Measurements from ENCODE around the gene ALS2CL.

Gene ALS2CL

DNA sequence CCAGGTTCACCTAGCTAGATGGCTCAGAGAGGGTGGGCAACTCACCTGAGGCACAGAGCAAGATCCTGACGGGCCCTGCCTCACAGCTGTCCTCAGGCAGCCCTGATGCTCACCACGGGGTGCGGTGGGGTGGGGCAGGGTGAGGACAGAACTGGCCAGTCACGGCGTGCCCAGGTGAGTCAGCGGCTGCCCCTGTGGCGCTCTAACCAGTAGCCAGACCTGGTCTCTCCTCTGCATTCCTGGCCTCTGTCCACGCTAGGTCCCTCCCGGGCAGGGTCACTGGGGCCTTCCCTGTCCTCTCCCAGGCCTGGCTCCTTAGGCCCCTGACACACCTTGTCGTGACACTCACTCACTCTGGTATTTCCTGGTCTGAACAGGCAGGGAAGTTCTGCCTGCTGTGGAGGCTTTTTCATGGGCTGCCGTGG lies 901 bp downstream of the ALS2CL start:
- DNase-seq (ENCODE audit: extremely low spot score), result no peak
- ChIA-PET CTCF (no interaction called here), POLR2A (no interaction called here)
- TF ChIP-seq, protein P1, sequence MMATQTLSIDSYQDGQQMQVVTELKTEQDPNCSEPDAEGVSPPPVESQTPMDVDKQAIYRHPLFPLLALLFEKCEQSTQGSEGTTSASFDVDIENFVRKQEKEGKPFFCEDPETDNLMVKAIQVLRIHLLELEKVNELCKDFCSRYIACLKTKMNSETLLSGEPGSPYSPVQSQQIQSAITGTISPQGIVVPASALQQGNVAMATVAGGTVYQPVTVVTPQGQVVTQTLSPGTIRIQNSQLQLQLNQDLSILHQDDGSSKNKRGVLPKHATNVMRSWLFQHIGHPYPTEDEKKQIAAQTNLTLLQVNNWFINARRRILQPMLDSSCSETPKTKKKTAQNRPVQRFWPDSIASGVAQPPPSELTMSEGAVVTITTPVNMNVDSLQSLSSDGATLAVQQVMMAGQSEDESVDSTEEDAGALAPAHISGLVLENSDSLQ (IDR thresholded peaks at IDR 0.05), result no peak
- TF ChIP-seq SUZ12 (IDR thresholded peaks at IDR 0.05), result no peak
- TF ChIP-seq NFRKB (IDR thresholded peaks at IDR 0.05), result no peak
- TF ChIP-seq ZNF384 (IDR thresholded peaks at IDR 0.05), result no peak

DNA sequence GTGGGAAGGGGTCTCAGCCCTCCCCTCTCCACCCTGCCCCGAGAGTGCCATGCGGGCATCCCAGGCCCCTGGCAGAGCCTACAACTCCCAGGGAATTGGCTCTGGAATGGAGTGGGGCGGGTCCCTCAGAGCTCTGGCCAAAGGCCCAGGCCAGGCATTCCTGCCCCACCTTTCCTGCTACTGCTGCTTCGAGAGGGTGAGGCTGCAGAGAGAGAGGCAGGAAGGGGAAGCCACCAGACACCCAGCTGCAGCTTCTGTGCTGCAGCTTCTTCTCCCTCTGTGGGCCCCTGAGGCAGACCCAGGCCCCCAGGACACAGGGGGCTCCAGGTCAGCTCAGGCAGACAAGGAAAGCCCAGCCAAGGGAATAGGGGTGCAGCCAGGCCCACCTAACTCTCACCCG lies 2.7 kb downstream of the ALS2CL start:
- ChIA-PET POLR2A (no interaction called here), CTCF (no interaction called here)
- TF ChIP-seq FOXK2 (IDR thresholded peaks at IDR 0.05) (no peak), HDGF (IDR thresholded peaks at IDR 0.05; ENCODE audit: borderline replicate concordance) (no peak), FOXM1 (IDR thresholded peaks at IDR 0.05; ENCODE audit: borderline replicate concordance) (no peak), CTBP1 (IDR thresholded peaks at IDR 0.05; ENCODE audit: borderline replicate concordance) (no peak), ARNT (IDR thresholded peaks at IDR 0.05) (no peak), BHLHE40 (IDR thresholded peaks at IDR 0.05; ENCODE audit: borderline replicate concordance) (no peak), SP1 (IDR thresholded peaks at IDR 0.05) (no peak), TARDBP (IDR thresholded peaks at IDR 0.05) (no peak), SUZ12 (IDR thresholded peaks at IDR 0.05) (no peak), NFRKB (IDR thresholded peaks at IDR 0.05) (no peak), L3MBTL2 (conservative IDR thresholded peaks at IDR 0.05) (no peak), LEF1 (IDR thresholded peaks at IDR 0.05; ENCODE audit: borderline replicate concordance) (no peak)
- no peak for DNase-seq (ENCODE audit: extremely low spot score)

DNA sequence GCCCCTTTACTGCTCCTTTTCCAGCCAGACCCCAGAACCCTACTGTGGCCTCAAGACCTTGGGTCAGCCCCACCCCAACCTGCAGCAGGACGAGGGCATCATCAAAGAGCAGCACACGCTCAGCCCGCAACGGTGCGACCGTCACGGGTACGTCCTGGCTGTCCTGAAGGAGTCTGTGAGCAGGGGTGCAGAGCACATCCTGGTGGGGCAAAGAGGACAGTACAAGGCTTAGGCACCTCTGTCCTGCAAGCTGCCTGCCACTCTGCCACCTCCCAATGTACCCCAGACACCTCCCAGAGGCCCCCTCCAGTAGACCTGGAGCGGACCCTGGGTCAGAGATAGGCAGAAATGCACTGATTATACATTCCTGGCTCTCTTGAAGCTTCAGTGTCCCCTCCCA lies 8.0 kb downstream of the ALS2CL start:
- no peak for DNase-seq (ENCODE audit: extremely low spot score)
- CTCF ChIA-PET, result no interaction called here
- no peak for TF ChIP-seq CTBP1 (IDR thresholded peaks at IDR 0.05; ENCODE audit: borderline replicate concordance)
- POLR2A ChIA-PET, result no interaction called here

DNA sequence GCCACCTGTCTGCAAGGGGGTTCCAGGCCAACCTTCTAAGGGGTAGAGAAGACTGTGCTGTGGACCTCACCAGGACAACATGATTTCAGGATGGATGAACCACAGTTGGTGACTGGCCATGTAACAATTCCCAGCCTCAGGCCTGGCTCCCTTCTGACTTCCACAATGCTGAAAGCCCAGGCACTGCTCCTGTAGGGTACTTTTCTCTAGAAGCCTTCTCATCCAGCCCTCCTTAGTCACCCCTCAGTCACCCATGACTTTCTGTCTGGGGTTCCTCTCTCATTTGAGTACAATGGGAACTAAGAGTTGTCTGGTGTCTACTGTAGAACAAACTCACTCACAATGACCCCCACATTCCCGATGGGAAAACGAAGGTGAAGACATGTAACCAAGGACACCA lies 8.6 kb downstream of the ALS2CL start:
- ChIA-PET POLR2A (no interaction called here), CTCF (interaction anchor here (0.6 to 0.9 kb wide), 2 partner anchors 9 to 202 kb away, joined by 3 to 4 read pairs; partner anchors contain the start of gene ALS2CL)

DNA sequence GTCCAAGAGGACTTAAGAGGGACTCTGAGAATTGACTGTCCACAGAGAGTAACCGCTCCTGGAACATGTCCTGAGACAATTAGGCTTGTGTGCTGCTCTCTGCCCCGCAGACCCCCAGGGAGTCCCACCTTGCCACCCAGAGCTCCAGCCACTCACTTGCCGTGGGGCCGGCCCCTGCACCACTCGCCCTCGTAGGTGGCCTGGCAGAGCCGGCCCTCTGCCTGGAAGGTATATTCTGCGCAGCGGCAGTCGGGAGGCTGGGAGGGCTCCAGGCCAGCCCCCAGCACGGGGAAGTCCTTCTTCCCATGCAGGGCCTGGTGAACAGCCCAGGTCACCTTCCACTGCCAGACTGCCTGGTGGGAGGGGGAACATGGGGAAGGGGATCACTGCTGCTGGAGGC lies 10.5 kb downstream of the ALS2CL start:
- no peak for TF ChIP-seq SP1 (IDR thresholded peaks at IDR 0.05)
- TF ChIP-seq BHLHE40 (IDR thresholded peaks at IDR 0.05; ENCODE audit: borderline replicate concordance), result no peak
- TF ChIP-seq, protein P1 (IDR thresholded peaks at IDR 0.05), result no peak
- TF ChIP-seq SUZ12 (IDR thresholded peaks at IDR 0.05), result no peak
- TF ChIP-seq L3MBTL2 (conservative IDR thresholded peaks at IDR 0.05), result no peak
- no peak for TF ChIP-seq NFRKB (IDR thresholded peaks at IDR 0.05)
- TF ChIP-seq FOXK2 (IDR thresholded peaks at IDR 0.05), result no peak
- no peak for TF ChIP-seq ZNF384 (IDR thresholded peaks at IDR 0.05)
- no peak for TF ChIP-seq HDGF (IDR thresholded peaks at IDR 0.05; ENCODE audit: borderline replicate concordance)
- no peak for TF ChIP-seq TARDBP (IDR thresholded peaks at IDR 0.05)
- no peak for TF ChIP-seq CTBP1 (IDR thresholded peaks at IDR 0.05; ENCODE audit: borderline replicate concordance)
- TF ChIP-seq ELF4 (IDR thresholded peaks at IDR 0.05), result no peak
- no peak for TF ChIP-seq FOXM1 (IDR thresholded peaks at IDR 0.05; ENCODE audit: borderline replicate concordance)
- ChIA-PET CTCF (no interaction called here), POLR2A (no interaction called here)
- no peak for DNase-seq (ENCODE audit: extremely low spot score)

More for the DNA sequence above, 8.6 kb downstream of the ALS2CL start:
- TF ChIP-seq, protein P1 (IDR thresholded peaks at IDR 0.05), result no peak
- TF ChIP-seq LEF1 (IDR thresholded peaks at IDR 0.05; ENCODE audit: borderline replicate concordance) (no peak), SP1 (IDR thresholded peaks at IDR 0.05) (no peak), TARDBP (IDR thresholded peaks at IDR 0.05) (no peak), CTBP1 (IDR thresholded peaks at IDR 0.05; ENCODE audit: borderline replicate concordance) (no peak), BHLHE40 (IDR thresholded peaks at IDR 0.05; ENCODE audit: borderline replicate concordance) (no peak), SUZ12 (IDR thresholded peaks at IDR 0.05) (no peak), L3MBTL2 (conservative IDR thresholded peaks at IDR 0.05) (no peak), ELF4 (IDR thresholded peaks at IDR 0.05) (no peak), FOXA1 (IDR thresholded peaks at IDR 0.05) (no peak), HDGF (IDR thresholded peaks at IDR 0.05; ENCODE audit: borderline replicate concordance) (no peak), NFRKB (IDR thresholded peaks at IDR 0.05) (no peak), ZNF384 (IDR thresholded peaks at IDR 0.05) (no peak), FOXK2 (IDR thresholded peaks at IDR 0.05) (no peak), ARNT (IDR thresholded peaks at IDR 0.05) (no peak), FOXM1 (IDR thresholded peaks at IDR 0.05; ENCODE audit: borderline replicate concordance) (no peak)
- no peak for DNase-seq (ENCODE audit: extremely low spot score)

DNA sequence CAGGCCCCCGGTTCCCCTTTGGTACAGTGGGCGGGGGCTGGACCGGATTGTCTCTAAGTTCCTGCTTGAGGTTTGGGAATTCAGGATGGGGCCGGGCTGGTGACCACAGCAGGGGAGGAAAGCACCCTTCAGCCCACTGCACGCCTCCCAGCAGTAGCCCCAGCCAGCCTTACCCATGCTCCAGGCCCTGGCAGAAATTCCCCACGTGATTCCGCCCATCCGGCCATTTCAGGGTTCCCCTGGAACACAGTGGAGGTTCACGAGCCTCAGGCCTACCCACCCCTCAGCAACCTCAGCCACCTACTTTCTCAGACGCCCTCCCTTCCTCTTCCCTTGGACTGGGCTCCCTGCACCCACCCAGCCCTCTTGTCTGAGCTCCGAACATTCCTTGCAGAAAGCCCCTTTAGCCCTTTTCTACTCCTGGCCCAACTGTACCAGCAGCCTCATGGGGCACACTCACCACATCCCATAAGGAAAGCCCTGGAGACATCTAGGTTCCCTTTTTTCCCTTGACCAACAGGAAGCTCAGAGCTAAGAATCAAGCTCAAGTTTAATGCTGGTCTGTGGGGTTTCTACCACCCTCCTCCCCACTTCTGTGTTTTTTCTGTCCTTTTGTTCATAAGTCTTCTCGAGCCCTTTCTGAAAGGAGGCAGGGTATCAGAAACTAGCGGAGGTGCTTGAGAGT lies 11.5 kb downstream of the ALS2CL start:
- ChIA-PET POLR2A (no interaction called here), CTCF (no interaction called here)
- no peak for TF ChIP-seq CTBP1 (IDR thresholded peaks at IDR 0.05; ENCODE audit: borderline replicate concordance)
- TF ChIP-seq HDGF (IDR thresholded peaks at IDR 0.05; ENCODE audit: borderline replicate concordance), result no peak
- no peak for TF ChIP-seq ELF4 (IDR thresholded peaks at IDR 0.05)
- no peak for TF ChIP-seq FOXA1 (IDR thresholded peaks at IDR 0.05)
- no peak for TF ChIP-seq SUZ12 (IDR thresholded peaks at IDR 0.05)
- TF ChIP-seq TARDBP (IDR thresholded peaks at IDR 0.05), result no peak
- TF ChIP-seq FOXM1 (IDR thresholded peaks at IDR 0.05; ENCODE audit: borderline replicate concordance), result no peak
- no peak for TF ChIP-seq NFRKB (IDR thresholded peaks at IDR 0.05)
- no peak for TF ChIP-seq FOXK2 (IDR thresholded peaks at IDR 0.05)
- TF ChIP-seq SP1 (IDR thresholded peaks at IDR 0.05), result no peak
- no peak for TF ChIP-seq ZNF384 (IDR thresholded peaks at IDR 0.05)
- no peak for TF ChIP-seq BHLHE40 (IDR thresholded peaks at IDR 0.05; ENCODE audit: borderline replicate concordance)
- no peak for TF ChIP-seq LEF1 (IDR thresholded peaks at IDR 0.05; ENCODE audit: borderline replicate concordance)
- TF ChIP-seq L3MBTL2 (conservative IDR thresholded peaks at IDR 0.05), result no peak
- DNase-seq (ENCODE audit: extremely low spot score), result no peak
